Middle frontal gyrus (tissue), 1 donor: ENCODE data around the gene ADAP1.

Experiments
- DNase-seq: peaks from one replicate; pipeline ENCODE4 v3.0.0-alpha.2; 2015; ENCODE audit warnings: low spot score; ENCODE audit errors: extremely low spot score

Gene ADAP1

DNA sequence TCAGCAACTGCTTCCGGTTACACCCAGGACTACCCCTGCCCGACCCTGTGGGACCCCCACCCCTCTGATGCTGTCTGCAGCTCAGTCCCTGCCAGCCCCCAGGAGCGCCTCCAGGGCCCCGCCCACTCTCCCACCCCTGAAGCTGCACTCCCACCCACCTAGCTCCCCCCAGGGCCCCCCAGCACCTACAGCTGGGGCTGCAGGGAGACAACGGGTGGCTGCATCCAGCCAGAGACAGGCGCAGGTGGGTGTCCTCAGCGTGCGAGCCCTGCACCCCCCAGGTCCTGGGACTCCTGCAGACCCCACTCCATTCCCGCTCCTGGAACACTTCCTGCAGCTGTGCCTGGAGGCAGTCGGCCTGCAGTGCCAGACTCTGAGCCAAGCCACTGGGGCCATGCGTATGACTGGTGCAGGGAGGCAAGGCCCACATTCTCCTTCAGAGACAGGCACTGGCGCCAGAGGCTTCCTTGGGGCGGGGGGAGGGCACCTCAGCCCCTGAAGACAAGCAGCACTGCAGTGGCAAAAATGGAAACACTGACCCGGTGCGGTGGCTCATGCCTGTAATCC is 34.6 kb upstream of the ADAP1 start:
- no peak for DNase-seq

GRCh38 chr7:988426-988911 is 34.0 kb upstream of the ADAP1 start:
- no peak for DNase-seq

DNA sequence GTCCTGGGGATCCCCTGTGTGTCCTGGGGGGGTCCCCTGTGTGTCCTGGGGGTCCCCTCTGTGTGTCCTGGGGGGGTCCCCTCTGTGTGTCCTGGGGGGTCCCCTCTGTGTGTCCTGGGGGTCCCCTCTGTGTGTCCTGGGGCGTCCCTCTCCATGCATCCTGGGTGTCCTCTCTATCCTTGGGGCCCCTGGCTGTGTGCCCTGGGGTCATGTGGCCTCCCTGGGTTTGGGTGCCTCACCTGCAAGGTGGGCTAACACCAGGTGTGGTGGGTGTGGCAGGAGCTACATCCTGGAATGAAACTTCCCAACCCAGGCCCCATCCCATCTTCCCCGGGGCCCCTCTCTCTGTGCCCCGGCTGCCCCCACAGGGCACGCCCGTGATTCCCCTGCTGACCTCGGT is 33.4 kb upstream of the ADAP1 start:
- no peak for DNase-seq

DNA sequence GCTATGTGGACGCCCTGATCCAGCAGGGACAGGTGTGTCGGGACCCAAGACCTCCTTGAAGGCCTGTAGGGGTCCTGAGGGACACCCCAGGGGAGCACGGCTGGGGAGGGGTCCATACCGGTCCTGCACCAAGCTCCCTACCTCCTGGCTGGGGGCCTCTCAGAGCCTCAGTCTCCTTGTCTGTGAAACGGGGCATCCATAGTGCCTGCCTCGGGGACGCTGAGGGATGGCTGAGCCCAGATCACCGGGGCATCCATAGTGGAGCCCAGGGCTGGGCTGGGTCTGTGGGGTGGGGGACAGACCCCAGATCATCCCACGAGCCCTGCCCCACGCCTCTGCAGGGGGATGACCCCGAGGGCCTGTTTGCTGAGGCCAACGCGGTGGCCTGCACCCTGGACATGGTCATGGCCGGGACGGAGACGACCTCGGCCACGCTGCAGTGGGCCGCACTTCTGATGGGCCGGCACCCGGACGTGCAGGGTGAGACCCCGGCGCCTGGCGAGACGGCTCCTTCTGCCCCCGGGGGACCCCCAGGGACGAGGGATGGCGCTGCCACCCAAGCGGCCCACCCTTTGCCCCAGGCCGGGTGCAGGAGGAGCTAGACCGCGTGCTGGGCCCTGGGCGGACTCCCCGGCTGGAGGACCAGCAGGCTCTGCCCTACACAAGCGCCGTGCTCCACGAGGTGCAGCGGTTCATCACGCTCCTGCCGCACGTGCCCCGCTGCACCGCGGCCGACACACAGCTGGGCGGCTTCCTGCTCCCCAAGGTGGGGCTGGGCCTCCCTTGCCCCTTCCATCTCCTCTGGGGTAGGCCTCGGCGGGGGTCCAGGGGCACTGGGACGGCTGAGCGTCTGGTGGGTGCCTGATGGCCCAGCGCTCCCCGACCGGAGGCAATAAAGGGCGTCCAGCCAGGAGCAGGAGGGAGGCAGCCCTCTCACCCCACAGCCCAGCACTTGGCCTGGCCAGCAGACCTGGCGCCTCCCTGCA is 32.6 kb upstream of the ADAP1 start:
- no peak for DNase-seq

GRCh38 chr7:985915-986741 is 31.6 kb upstream of the ADAP1 start:
- DNase-seq: no peak

GRCh38 chr7:985127-985416 is 30.6 kb upstream of the ADAP1 start:
- DNase-seq: no peak

DNA sequence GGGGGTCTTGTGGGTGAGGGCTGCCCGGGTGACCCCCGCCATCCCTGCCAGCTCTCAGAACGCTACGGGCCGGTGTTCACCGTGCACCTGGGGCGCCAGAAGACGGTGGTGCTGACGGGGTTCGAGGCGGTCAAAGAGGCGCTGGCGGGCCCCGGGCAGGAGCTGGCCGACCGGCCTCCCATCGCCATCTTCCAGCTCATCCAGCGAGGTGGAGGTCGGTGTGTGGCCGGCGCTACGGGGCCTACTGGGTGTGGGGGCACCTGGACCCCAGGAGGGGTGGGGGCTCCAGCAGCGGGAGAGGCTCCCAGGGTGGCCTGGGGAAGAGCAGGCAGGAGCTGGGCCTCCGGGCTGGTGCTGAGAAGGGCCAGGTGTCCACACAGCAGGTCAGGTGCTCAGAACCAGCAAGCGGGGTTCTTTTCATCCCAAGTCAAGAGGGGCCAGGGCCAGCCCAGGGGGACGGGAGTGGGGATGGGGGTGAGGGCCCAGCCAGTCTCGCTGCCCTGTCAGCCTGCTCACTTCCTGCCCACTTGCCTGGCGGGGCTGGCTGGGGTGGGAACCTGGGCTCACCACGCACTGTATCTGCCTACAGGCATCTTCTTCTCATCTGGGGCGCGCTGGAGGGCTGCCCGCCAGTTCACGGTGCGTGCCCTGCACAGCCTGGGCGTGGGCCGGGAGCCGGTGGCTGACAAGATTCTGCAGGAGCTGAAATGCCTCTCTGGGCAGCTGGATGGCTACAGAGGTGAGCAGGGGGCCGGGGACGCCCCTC is 30.1 kb upstream of the ADAP1 start:
- no peak for DNase-seq

GRCh38 chr7:983616-984071 is 29.2 kb upstream of the ADAP1 start:
- no peak for DNase-seq

- DNase-seq: no peak
These were observed 28.6 kb upstream of the ADAP1 start, which contains the start of gene CYP2W1 for GRCh38 chr7:983004-983615. Gene CYP2W1, plus strand, starts transcription at chr7:983181. Its CDS starts 31 bp downstream, at chr7:983212.

DNA sequence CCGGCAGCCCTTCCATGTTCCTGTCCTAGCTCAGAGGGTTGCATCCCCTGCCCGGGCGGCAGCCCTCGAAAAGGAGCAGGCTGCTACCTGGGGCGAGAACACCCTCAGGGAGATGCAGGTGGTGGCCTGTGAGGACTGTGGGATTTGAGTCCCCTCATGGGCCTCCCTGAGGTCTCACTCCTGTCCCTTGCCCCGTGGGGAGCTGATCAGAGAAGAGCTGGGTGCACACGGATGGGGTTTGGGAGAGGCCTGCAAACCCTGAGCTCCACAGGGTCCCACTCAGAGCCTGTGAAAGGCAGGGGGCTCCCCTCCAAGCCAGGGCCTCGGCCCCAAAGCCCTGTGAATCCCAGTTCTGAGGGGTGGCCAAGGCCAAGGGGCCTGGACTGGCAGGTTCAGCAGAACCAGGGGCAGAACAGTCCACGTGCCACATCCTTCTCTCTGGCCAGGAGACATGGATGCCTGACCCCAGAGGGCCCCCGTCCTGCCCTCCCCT is 28.1 kb upstream of the ADAP1 start:
- DNase-seq: no peak

DNA sequence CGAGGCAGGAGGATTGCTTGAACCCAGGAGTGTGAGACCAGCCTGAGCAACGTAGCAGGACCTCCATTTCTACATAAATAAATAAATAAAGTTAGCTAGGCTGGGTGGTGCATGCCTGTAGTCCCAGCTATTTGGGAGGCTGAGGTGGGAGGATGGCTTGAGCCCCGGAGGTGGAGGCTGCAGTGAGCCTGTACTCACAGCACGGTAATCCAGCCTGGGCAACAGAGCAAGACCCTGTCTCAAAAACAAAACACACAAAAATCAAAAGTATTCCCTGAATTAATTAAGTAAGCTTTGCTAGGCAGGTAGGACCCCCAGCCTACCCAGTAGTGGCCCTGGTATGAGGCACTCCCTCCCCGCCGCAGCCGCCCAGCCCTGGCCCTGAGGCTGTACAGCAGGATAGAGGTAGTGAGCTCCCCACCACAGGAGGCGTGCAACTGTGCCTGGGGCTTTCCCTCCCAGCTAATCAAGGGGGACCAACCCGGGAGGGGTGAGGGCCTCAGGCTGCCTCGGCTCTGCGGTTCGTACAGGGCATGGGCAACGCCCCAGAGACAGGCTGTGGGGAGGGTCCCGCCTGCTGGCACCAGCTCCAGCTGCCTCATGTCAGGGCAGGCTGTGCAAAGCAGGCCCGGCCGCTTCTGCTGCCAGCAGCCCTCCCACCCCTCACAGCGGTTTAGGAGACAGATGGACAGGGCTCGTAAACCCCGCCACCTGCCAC is 27.5 kb upstream of the ADAP1 start:
- DNase-seq: no peak

- no peak for DNase-seq
These were observed 25.5 kb upstream of the ADAP1 start for GRCh38 chr7:979886-980571.

GRCh38 chr7:979151-979550 is 24.7 kb upstream of the ADAP1 start:
- no peak for DNase-seq

- no peak for DNase-seq
These were observed 24.1 kb upstream of the ADAP1 start for GRCh38 chr7:978416-979091.

DNA sequence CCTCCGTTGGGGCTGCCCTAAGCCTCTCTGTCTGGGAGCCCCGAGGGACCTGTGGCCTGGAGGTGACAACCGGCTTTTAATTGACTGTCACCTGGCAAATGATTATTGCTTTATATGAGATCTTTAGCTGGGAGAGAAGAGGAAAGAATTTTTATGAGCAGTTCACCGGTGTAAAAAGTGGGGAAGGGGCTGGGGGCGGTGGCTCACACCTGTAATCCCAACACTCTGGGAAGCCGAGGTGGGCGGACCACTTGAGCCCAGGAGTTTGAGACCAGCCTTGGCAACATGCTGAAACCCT is 23.5 kb upstream of the ADAP1 start:
- DNase-seq: no peak

GRCh38 chr7:977326-978048 is 23.0 kb upstream of the ADAP1 start:
- DNase-seq: peak; percentile 40

DNA sequence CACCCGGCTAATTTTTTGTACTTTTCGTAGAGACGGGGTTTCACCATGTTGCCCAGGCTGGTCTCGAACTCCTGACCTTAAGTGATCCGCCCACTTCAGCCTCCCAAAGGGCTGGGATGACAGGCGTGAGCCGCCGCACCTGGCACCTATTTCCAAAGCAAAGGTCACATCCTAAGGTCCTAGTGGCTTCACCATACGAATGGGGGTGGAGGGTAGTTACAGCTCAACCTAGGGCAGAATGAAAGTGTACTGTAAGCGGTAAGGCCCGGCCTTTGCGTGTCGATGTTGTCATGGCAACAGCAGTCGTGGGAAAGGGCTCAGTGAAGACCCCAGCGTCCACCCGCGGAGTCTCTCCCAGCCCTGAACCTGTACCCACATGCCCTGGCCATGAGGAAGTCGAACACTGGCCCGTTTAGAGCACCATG is 22.4 kb upstream of the ADAP1 start:
- no peak for DNase-seq
